GM21528 (cell line): Measurements from ENCODE around the gene LPCAT1.

Source experiments
- ATAC-seq: cut with Tn5 transposase; IDR thresholded peaks from one replicate; pipeline ENCODE4 v1.9.1; 2021; ENCODE audit warnings: mild to moderate bottlenecking, moderate library complexity; ENCODE audit not compliant: unreplicated experiment, low FRiP score

Gene LPCAT1

DNA sequence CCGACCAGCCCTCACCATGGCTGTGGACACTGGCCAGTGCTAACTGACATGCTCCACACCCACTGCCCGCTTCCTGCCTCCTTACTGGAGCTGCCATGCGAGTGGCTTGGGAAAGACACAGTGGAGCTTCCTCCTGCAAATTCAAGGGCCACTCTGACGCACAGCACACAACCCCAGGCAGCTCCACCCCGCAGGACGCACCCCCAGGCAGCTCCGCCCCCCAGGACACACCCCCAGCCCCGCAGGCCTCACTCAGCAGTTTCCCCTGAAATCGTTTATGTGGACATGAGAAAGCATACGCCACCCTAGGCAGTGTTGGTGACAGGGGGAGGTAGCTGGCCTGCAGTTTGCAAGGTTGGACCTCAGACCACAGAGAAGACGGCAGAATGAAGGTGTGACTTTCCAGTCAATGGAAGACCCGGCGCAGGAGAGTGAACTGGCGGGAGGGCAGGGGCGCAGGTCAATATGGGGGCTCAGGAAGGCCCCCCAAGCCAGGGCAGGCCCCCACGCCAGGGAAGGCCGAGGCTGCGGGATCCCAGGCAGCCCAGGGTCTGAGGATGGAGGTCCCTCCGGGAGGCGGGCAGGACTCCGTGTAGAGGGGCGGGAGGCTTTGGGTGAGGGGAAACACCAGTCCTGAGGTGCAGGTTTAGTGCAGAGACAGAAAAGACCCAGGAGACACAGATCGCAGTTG is 21.6 kb downstream of the LPCAT1 start:
- no peak for ATAC-seq

DNA sequence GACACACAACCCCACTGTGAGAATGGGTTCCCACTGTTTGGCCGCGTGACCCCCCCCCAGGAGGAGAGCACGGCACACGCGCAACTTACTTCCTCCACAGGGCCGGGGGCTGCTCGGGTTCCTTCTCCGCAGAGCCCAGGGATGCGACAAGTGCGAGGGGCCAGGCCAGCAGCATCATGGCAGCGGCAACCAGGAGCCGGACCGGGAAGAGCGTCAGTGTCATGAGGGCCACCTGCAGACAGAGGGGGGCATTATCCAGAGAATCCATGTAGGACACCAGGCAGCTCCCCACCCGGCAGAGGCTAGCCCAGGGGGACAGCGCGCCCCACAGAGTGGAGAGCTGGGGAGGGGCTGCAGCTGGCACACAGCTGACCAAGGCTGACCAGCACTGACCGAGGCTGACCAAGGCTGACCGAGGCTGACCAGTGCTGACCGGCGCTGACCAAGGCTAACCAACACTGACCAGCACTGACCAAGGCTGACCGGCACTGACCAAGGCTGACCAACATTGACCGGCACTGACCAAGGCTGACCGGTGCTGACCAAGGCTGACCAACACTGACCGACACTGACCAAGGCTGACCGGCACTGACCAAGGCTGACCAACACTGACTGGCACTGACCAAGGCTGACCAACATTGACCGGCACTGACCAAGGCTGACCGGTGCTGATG is 22.3 kb downstream of the LPCAT1 start:
- no peak for ATAC-seq

DNA sequence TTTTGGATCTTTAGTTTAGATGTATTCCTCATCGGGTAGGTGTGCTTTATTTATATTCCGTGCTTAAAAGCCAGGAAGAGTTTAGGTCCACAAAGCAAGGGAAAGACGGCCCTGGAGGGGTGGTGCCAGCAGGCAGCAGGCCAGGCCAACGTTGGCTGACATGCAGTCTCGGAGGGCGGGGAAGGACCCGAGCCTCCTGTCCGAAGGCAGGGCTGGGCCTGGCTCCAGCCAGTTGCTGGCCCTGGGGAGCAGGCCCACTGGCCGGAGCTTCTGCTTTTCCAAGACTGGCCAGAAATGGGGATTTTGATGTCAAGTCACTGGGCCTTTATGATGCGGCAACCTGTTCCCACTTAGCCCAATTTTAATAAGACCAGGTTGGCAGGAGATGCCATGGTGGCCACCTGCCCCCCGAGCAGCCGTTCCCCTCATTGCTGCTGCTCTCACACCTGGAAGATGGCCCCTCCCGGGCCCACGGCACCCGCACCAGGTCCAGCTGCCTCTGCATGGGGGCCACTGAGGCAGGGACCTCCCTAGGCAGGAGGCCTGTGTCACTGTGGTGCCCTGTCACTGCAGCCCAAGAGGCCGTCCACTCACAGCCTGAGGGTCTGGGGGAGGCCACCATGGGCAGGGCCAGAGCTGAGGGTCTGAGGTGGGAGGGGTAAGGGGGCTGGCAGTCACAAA is 23.2 kb downstream of the LPCAT1 start:
- ATAC-seq, result no peak

DNA sequence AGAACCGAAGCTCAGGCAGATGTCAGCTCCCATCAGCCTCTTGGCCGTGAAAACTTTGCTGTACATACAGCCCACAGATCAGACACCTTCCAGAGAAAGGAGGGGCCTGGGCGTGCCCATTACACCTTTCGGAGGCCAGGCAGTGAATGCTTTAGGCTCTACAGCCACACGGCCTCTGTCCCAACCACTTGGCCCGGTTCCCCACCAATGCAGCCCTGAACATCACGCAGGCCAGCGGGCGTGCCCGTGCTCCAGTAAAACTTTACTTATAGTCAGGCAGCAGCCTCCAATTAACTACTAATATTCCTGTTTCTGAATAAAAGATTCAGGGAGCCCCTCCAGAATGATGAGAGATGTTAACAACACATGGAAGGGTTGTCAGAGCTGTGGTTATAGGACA is 23.9 kb downstream of the LPCAT1 start:
- no peak for ATAC-seq

DNA sequence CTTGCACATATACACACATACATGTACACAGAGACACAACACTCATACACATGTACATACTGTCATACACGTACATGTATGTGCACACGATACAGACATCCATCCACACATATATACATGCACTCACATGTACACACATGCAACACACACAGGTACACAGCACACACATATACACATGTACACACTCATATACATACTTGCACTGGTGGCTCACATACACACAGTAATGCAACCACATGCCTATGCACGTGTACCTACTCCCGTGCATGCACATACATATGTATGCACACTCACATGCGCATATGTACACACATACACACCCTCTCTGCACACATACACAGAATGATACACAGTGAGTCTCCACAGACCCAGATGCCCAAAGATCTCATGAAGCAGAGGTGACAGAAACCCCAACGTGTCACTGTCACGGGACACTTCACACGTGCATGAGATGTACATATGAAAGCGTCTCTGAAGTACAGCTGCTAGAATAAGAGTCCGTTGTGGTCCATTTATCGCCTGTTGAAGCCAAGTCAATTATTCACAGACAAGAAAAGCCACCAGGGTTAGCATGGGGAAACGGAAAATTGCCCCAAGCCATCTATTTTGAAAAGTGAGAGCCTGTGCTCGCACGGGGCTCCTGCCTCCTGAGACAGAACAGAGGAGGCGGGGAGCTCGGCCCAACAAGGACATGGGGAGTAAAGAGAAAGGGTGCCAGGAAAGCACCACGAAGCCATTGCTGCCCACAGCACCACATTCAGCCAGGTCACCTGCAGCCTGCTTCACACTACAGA is 24.9 kb downstream of the LPCAT1 start:
- peak; percentile 32 for ATAC-seq

DNA sequence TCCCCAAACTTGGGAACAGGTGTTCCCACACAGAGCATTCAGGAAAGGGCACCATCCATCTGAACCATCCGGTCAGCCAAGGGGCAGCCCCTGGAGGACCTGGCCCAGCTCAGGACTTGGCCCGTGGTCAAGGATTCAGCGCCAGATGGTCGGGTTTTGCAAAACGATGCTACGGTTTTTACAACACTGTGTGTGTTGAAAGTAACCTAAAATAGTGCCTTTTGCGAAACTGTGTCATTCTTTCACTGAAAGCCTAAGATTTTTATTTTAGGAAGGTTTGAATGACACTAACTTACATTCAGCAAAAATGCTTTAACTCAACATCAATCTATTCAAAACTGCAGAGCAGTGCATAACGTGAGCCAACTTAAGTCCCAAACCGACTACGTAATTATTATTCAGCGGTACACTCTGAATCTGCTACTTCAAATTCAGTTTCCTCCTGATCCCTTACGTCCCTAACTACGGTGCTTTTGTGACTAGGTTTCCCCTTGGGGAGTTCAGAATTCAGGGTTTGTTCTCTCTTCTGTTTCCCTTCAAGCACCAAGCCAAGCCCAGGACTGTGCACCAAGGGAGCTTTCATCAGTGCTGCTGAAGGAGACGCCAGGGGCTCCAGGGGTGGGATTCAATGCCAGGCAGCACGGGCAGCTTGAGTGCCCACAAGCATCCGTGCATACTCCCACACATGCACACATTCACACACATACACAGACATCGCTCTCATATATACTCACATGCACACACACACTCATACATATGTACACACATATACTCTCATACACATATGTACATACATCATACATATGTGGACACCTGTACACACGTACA is 25.8 kb downstream of the LPCAT1 start:
- ATAC-seq, result peak; percentile 28

DNA sequence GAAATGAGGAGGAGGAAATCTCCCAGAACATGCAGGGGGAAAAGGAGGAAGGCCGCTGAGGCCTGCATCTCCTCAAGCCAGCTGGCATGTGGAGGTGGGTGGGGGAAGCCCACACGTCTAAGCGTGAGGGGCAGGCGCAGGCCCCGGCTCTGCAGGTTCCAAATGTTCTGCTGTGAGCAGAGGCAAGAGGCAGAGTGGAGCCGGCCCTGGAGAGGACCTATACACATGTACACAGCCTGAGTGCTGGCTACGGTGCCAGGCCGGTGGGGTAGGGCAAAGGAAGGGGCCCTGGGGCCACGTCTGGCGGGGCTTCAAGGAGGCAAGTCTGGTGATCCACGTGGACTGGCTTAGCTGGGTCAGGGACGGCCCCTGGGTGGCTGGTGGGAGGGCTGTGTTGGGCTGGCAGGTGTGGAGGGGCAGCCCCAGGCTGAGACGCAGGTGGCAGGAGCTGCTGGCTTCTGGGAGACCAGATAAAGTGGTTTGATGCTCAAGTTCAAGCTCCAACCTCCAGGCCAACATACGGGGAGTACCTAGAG is 26.4 kb downstream of the LPCAT1 start:
- peak; percentile 28 for ATAC-seq

DNA sequence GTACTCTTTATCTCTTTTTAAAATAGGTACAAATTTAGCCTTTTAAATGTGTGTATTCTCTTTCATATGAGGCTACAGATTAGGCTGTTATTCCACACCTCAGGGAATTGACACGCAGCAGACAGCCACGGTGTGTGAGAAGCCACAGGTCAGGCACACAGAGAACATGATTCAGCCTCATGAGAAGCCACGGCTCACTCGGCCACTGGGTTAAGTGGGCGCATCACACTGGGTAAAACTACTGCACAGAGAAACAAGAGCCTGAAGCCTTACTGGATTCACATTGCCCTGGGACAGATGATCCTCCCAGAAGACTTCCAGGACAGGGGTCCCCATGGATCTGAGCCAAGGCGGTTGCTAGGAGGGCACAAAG is 28.2 kb downstream of the LPCAT1 start:
- ATAC-seq, result no peak

DNA sequence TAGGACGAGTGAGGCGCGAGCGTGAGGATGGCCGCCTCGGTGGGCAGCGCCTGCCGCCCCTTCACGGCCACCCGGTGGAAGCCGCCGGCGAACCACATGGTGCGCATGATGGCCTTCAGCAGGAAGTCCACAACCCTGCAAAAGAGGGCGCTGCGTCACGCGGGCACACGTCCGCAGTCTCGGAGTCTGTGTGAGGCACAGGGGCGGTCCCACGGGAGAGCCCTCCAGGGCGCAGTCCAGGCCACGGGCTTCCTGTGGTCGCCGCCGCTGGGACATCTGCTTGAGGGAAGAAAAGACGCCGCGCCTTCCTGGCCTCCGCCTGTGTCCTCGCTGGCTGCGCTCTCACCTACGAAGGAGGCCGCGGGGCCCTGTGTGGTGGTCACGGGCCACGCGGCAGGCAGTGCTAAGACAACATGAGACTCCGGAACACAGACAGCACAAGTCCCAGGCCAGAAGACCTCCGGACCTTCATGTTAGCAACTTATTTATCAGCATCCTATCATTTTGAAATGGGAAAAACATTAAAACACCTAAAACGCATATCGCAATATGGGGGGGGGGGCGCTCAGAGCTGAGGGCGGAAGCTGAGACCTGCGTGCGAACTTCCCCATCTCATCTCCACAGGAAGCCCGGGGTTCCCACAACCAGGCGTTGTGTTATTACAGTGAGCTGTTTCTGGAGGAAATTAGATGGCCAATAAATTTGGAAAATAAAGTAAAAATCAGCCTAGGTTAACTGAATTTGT is 28.8 kb downstream of the LPCAT1 start:
- no peak for ATAC-seq

DNA sequence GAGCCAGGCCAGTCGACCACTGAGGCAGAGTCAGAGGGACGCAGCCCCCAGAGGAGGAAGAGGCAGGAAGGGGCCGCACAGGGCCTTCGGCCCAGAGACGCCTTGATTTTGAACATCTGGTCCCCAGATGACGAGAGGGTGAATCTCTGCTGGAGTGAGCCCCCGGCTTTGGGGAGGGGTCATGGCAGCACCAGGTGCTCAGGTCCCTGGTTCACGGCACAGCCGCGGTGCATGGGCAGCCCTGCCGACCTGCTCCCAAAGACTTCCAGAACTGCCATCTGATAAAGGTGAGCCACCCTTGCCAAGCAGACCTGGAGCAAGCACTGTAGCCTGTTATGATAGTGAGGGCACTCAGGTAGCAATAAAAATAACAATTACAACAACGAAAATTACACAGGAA is 29.8 kb downstream of the LPCAT1 start:
- ATAC-seq, result no peak

DNA sequence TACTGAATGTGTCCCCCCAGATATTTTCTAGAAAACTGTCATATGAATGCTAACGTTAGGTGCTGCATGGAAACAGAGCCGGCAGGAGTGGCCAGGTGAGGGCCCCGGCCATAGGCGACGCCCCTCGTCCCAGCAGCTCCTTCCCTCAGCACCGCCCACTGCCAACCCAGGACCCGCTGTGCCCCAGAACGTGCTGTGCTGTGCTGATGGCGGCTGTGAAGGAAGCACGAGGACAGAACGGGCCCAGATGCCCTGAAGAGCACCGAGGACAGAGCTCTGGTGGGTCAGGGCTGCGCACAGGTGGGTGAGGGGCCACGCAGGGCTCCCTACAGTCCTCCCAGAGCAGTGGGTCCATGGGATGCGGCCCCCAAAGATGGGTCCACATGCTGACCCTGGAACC is 30.3 kb downstream of the LPCAT1 start:
- ATAC-seq, result no peak

DNA sequence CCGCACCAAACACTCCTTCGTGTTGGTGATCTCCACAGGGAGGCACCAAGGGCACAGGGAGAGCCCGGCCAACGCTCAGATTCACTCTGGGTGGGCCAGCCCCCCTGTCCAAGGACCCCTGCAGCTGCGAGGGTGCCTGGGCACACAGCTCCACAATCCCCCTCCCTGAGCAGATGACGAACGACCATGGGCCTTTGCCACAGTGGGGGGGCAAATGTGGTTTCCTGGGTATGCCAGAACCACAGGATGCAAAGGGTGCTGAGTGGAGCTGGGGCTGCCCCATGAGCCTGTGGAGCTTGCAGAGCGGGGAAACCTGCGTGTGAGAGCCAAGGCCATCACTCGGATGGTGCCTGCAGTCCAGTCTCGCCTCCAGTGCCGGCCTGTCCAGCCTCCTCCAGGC is 31.0 kb downstream of the LPCAT1 start:
- no peak for ATAC-seq

DNA sequence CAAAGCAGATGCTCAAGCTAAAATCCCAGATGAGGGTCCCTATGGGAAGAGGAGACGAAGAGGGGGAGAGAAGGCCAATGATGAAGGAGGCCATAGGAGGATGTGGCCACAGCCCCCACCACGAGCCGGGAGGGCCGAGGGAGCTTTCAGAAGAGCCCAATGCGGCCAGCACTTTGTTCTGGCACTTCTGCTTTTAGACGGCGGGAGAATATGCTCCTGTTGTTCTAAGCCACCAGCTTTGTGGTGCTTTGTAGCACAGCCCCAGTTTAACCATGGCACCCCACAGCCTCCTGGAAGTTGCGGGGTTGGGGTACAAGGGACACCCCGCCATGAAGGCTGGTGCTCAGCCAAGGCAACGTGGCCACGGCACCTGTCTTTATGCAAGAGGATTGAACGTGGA is 33.4 kb downstream of the LPCAT1 start:
- ATAC-seq, result no peak

DNA sequence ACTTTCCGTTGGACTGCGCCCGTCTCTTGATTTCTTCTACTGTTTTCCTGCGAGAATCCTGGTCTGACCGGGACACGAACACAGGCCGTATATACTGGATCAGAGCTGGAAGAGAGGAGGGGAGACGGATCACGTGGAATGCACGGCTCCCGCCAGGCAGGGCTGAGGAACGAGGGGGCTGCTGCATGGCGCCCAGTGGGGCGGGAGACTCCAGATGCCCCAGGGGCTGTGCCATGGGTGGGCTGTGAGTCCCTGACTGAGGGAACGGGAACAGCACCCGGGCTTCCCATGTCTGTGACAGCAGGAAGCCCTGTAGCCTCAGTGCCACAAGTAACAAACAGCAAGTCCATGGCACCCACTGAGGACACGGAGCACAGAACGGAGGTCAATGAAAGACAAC is 34.0 kb downstream of the LPCAT1 start:
- no peak for ATAC-seq

DNA sequence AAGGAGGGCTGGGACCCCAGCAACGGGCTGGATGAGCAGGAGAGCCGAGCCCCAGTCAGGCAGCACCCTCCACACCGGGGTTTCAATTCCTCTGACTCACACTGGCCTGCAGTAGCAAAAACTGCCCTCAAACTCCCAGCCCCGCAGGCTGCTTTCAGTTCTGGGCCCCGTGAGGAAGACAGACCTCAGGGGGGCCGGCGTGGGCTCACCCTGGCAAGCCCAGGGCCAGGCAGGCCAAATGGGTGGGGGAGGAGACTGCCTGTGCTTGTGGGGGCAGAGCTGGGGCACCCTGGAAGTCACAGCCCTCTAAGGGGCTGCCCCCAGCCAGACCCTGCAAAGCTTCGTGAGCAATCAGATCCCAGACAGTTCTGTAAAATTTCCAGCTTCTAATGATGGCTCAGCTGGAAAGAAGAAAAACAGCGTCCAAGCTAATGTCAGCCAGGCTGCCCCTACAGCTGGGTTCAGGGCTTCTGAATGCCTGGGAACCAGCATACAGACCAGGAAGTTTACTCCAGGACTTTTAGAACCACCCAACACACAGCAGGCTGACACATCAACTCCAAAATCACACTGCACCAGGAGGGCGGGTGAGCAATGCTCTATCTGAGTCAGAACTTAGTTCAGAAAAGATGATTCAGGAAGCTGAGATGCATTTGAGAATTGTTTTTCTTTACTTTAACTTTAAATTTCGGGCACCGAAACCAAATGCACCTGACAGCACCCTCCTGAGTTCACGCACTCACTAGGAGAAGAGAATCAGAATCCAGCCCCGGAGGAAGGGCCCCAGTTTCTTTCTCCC is 34.7 kb downstream of the LPCAT1 start:
- ATAC-seq, result peak; percentile 51

DNA sequence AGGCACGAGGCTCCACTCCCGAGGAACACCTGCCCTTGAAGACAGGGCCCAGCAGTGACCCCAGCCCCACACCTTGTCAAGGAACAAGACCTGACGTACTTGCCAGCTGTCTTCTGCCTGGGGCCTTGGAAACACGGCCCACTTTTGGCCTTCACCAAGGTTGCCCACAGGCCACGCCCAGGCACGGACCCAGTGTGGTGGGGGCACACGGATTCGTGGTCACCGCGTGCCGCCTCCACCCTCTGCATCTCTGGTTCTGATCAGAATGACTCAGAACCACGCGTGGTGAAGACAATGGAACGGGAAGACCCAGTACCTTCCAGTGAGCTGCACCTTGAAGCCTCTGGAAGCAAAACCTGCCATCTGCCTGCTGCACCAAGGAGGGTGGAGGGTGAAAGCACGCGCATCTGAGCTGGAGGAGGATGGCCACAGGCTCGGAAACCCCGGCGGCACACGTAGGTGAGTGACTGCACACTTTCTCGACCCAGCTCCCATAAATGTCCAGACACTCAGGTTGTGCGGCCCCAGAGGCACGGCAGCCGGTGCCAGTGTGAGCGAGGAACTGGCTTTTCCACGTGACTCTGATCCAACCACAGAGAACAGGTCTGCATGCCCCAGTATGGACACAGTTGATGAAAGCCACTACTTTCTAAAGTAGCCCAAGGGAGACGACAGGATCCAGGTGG is 36.5 kb downstream of the LPCAT1 start:
- no peak for ATAC-seq

DNA sequence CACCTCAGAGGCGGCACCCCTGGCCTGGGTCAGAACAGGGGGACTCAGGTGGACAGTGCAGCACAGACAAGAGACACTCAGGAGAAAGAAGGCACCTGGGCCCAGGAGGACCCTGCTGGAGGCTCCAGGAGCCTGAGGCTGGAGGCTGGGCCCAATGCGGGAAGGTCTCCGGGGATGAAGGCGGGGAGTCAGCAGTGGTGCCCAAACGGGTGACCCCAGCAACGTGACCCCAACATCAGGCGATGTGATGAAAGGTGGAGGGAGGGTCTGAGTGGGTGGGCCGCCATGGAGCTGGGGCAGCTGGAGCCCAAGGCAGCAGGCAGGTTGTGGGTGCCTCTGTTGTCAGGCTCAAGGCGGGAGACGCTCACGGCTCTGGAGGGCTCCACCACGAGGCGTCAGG is 37.5 kb downstream of the LPCAT1 start:
- ATAC-seq, result no peak

DNA sequence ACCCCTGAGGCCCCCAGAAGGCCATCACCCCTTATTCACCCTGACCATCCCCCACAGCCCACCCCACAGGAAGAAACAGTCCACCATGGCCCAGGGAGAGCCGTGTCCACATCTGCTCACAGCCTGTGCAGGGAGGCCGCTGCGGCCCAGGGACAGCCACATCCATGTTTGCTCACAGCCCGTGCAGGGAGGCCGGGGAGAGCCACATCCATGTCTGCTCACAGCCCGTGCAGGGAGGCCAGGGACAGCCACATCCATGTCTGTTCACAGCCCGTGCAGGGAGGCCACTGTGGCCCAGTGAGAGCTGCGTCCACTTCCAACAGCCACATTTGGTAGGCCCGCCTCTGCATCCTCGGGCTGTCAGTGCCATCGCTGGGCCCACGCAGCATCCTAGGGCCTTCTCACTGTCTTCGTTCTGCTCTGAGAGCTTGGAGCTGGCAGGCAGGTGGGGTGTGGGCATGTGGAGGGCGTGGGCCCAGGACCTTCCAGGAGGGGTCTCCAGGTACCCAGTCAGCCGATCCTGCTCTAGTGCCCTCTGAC is 38.1 kb downstream of the LPCAT1 start:
- no peak for ATAC-seq
